Transverse colon (tissue), 4 donors: ENCODE results near the gene SYNE3.

Experiments used
- CTCF ChIP-seq, 5 experiments: fragments of 200-600 bp in 3 of 5; fragments of 450-650 bp in 2 of 5; sonication (generic) in 3 of 5; IDR thresholded peaks; 1 replicate in 2 of 5; 2 replicates in 3 of 5; pipeline ENCODE4 v1.5.1; 2016 to 2017; ENCODE audit warnings: antibody characterized with exemption in 5 of 5, inconsistent platforms in 3 of 5, mild to moderate bottlenecking in 2 of 5, moderate library complexity in 1 of 5
- EP300 ChIP-seq: sonication (generic); formaldehyde crosslinking; IDR thresholded peaks from one replicate; pipeline ENCODE4 v1.6.1; 2017; ENCODE audit warnings: antibody characterized with exemption, low read depth
- POLR2A ChIP-seq: fragments of 450-650 bp; IDR thresholded peaks from one replicate; pipeline ENCODE4 v1.6.1; 2016; ENCODE audit warnings: antibody characterized with exemption, mild to moderate bottlenecking, moderate library complexity
- POLR2AphosphoS5 ChIP-seq, 3 donors: sonication (generic); formaldehyde crosslinking; IDR thresholded peaks; one replicate each; pipeline ENCODE4 v1.6.1; 2016; ENCODE audit warnings: antibody characterized with exemption in 3 of 3

- TF ChIP-seq CTCF (IDR thresholded peaks at IDR 0.05) (no peak), POLR2AphosphoS5 (IDR thresholded peaks at IDR 0.05) (no peak), EP300 (no peak), POLR2A (no peak)
Measured at GRCh38 chr14:95545515-95546168, 29.2 kb upstream of the SYNE3 start.
